Mononuclear cell (primary cell): ENCODE results near the gene TMEM203. TPM values are rescaled to one million over a fixed set of nuclear protein-coding genes. Genes with fewer than 3 reads are reported as not detected.

Experiments used
- H3K27me3 ChIP-seq: 2 replicates; pipeline ENCODE4 v1.6.0; 2011; ENCODE audit warnings: low read length, control low read depth; ENCODE audit not compliant: insufficient read depth
- H3K4me1 ChIP-seq: 2 replicates; pipeline ENCODE4 v1.5.1; 2011; ENCODE audit warnings: mild to moderate bottlenecking, low read length, control low read depth; ENCODE audit not compliant: insufficient read depth
- H3K4me3 ChIP-seq: 2 replicates; pipeline ENCODE4 v1.5.1; 2011; ENCODE audit warnings: mild to moderate bottlenecking, low read length, moderate library complexity
- H3K9me3 ChIP-seq: 2 replicates; pipeline ENCODE4 v1.5.1; 2011; ENCODE audit warnings: low read depth, mild to moderate bottlenecking, control low read depth, low read length
- total RNA-seq: library from RNA; depleted of rRNA; stranded (reverse); fragments of >200 nt; gene quantifications from one replicate; pipeline ENCODE4 v1.2.3, GENCODE V29; 2012

The TMEM203 gene
- total RNA-seq, 1 donor = 21.1 TPM

DNA sequence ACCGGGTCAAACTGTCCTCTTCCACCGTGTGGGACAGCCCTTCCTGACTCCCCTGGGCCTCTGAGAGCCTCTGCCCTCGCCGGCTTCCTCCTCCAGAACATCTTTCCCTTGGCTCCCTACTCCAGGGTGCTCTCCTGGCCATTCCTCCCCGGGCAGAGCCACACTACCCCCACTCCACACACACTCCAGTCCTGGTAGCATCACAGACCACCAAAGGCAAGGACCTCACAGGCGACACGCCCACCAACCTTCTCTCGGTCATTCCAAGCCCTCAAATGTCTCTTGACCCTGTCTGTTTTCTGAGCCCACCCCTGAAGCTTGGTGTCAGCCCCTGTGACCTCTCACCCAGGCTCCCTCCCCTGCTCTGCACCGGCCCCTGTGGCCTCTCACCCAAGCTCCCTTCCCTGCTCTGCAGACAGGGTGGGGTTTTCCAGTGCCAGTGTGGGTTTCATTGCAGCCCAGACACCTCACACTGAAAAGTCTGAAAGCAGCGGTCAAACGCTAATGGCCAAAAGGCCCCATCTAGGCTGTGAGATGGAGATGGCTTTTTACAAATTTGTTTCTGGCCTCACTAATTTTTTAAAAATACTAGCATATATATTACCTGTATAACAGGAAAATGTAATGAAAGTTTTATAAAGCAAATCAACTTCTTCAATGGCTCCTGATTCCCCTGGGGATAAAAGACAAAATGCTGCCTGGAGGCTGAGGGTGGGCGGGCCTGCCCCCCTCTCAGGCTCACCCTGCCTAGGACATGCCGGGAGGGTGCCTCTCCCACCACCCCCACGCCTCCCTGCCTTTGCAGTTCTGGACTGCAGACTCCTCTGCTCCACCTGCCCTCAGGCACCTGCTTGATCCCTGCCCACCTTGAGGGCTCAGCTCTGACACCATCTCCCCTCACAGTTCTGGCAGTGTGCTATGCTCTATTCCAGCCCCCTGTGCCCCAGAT lies 46.1 kb downstream of the TMEM203 start:
- Histone ChIP-seq H3K4me3 (no peak overlapping the region), H3K27me3 (peaks cover 37% of the 10 kb centered on the region), H3K4me1 (peaks cover 7% of the 10 kb centered on the region), H3K9me3 (no peaks in the 10 kb centered on the region)

- Histone ChIP-seq H3K27me3 (peaks cover 34% of the 10 kb centered on the region), H3K9me3 (no peaks in the 10 kb centered on the region), H3K4me3 (no peak overlapping the region), H3K4me1 (peaks cover 7% of the 10 kb centered on the region)
Observed at GRCh38 chr9:137158625-137159024, 46.8 kb downstream of the TMEM203 start.

DNA sequence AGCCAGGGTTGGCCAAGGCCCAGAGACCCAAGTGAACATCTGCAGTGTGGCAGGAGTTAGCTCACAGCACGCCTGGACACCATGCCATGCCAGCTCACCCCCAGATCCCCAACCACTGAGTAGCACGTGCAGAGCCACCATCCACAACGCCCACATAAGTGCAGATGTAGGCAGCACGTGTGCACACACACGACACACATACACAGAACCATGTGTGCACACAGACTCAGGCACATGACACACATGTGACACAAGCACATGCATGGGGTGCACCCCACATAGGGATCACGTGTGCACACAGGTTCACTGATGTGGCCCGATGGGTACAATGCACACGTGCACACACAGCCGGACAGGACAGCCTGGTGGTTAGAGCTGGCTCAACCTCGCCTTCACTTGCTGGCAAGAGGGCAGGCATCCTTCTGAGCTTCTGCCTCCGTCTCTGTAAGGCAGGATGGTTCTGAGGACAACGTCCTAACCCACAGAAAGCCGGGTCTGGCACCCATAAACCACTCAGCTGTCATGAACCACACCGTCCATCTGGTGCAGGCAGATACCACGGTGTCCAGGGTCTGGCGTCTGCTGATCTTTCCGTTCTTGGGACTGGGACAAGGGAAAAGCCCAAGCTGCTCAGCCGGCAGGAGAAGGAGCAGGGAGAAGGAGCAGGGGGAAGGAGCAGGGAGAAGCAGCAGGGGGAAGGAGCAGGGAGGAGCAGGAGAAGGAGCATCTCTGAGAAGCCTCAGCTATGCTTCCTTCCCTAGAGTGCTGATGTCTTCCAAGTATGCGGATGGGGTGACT lies 47.6 kb downstream of the TMEM203 start:
- peaks cover 7% of the 10 kb centered on the region for H3K4me1 ChIP-seq
- H3K4me3 ChIP-seq = no peak overlapping the region
- H3K27me3 ChIP-seq = peaks cover 30% of the 10 kb centered on the region
- H3K9me3 ChIP-seq = no peaks in the 10 kb centered on the region

DNA sequence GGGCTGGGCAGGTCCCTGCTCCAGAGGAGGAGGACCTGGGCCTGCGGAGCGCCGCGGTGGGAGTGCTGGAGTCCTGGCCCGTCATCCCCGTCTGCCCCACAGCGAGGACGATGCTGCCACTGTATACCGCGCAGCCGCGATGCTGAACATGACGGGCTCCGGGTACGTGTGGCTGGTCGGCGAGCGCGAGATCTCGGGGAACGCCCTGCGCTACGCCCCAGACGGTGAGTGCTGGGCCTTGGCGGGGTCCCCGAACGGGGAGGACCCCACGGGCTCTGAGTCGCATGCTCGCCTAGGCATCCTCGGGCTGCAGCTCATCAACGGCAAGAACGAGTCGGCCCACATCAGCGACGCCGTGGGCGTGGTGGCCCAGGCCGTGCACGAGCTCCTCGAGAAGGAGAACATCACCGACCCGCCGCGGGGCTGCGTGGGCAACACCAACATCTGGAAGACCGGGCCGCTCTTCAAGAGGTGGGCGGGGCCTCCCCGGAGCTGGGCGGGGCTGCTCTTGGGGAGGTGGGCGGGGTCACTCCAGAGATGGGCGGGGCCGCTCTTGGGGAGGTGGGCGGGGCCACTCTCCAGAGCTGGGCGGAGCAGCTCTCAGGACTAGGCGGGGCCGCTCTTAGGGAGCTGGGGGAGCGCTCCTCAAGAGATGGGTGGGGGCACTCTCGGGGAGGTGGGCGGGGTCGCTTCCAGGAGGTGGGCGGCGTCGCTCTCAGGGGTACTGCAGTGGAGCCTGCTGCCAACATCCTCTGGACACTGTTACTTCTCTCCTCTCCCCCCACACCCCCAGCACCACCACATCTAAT lies 48.7 kb downstream of the TMEM203 start:
- Histone ChIP-seq H3K4me3 (no peak overlapping the region), H3K4me1 (peaks cover 7% of the 10 kb centered on the region)

More for the DNA sequence above, 48.7 kb downstream of the TMEM203 start:
- H3K9me3 ChIP-seq = no peaks in the 10 kb centered on the region
- H3K27me3 ChIP-seq = peaks cover 26% of the 10 kb centered on the region

Other genes with a start within 250 kb of the TMEM203 start
- 10.8 TPM for gene PTGDS, start 228.1 kb downstream of the TMEM203 start, total RNA-seq
- gene LCNL1, start 222.7 kb downstream of the TMEM203 start, total RNA-seq = 0.10 TPM
- gene PAXX, start 213.2 kb downstream of the TMEM203 start, total RNA-seq = 23.6 TPM
- gene CLIC3, start 209.1 kb downstream of the TMEM203 start, total RNA-seq = 3.4 TPM
- gene ABCA2, start 177.4 kb downstream of the TMEM203 start, total RNA-seq = 14.7 TPM
- 2.6 TPM for gene FUT7, start 173.6 kb downstream of the TMEM203 start, total RNA-seq
- gene NPDC1, start 159.5 kb downstream of the TMEM203 start, total RNA-seq = 2.5 TPM
- gene ENTPD2, start 151.6 kb downstream of the TMEM203 start, total RNA-seq = not detected
- 3.3 TPM for gene SAPCD2, start 135.1 kb downstream of the TMEM203 start, total RNA-seq
- 6.2 TPM for gene UAP1L1, start 128.1 kb downstream of the TMEM203 start, total RNA-seq
- gene MAN1B1, start 118.7 kb downstream of the TMEM203 start, total RNA-seq = 30.3 TPM
- gene DPP7, start 90.9 kb downstream of the TMEM203 start, total RNA-seq = 86.9 TPM
- not detected for gene GRIN1, start 66.5 kb downstream of the TMEM203 start, total RNA-seq
- gene LRRC26, start 35.6 kb downstream of the TMEM203 start, total RNA-seq = 0.21 TPM
- not detected for gene TMEM210, start 33.6 kb downstream of the TMEM203 start, total RNA-seq
- gene ANAPC2, start 17.1 kb downstream of the TMEM203 start, total RNA-seq = 36.7 TPM
- 38.2 TPM for gene SSNA1, start 17.0 kb downstream of the TMEM203 start, total RNA-seq
- 2.4 TPM for gene TPRN, start 4.9 kb downstream of the TMEM203 start, total RNA-seq
- 9.2 TPM for gene NDOR1, start 52 bp upstream of the TMEM203 start, total RNA-seq
- gene RNF208, start 16.6 kb upstream of the TMEM203 start, total RNA-seq = 0.31 TPM
- 0.21 TPM for gene CYSRT1, start 19.5 kb upstream of the TMEM203 start, total RNA-seq
- 0.10 TPM for gene RNF224, start 21.9 kb upstream of the TMEM203 start, total RNA-seq
- not detected for gene SLC34A3, start 25.3 kb upstream of the TMEM203 start, total RNA-seq
- 67.9 TPM for gene TUBB4B, start 35.6 kb upstream of the TMEM203 start, total RNA-seq
- gene STPG3, start 45.6 kb upstream of the TMEM203 start, total RNA-seq = not detected
- gene NELFB, start 49.7 kb upstream of the TMEM203 start, total RNA-seq = 20.9 TPM
- gene TOR4A, start 72.1 kb upstream of the TMEM203 start, total RNA-seq = 5.4 TPM
- 1.8 TPM for gene NRARP, start 96.6 kb upstream of the TMEM203 start, total RNA-seq
- gene EXD3, start 217.5 kb upstream of the TMEM203 start, total RNA-seq = 6.1 TPM
- gene NOXA1, start 217.7 kb upstream of the TMEM203 start, total RNA-seq = 2.2 TPM
- gene ENTPD8, start 235.7 kb upstream of the TMEM203 start, total RNA-seq = not detected